ENCODE measurements around the gene ZNF487. TPM values are rescaled to one million over a fixed set of nuclear protein-coding genes. Genes with fewer than 3 reads are reported as not detected.

ZNF487 gene
- 2.0 and 3.5 TPM in 2 replicates for total RNA-seq (ENCODE audit: low replicate concordance)

DNA sequence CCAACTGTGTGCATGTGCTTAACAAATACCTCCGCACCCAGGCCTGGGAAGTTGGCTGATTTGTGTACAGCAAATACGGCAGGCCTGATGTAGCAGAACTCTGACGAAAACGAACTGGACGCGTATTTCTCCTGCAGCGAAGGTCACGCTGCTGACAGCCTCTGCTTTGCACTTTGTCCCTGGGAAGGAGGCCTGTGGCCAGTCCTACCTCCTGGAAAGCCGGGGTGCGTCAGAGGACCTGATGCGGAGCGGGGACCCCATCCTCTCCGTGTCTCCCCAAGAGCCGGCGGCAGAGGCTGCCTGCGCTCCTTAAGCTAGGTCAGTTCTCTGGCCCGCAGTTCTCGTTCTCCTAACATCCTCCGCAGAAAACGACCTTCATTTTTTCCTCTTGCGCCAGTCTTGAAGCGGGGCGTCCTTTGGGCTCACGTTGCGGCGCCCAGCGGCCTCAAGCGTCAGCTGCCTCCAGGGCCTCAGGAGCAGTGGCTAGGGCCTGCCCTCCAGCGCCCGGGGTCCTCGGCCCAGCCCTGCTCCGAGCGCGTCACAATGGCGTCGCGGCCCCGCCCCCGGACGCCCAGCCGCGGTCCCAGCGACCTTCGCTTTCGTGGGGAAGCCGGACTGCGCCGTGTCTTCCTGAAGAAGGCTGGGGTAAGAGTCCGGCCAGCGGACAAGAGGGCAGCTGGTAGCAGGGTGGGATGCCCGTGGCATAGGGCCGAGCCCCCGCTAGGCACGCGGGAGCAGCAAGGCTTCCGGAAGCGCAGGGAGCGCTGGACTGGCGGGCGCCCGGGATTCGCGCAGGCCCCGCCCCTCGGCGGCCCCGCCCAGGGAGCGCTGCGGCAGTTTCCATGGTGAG, at the start of gene ZNF487:
Gene ZNF487, plus strand, starts transcription at position 821 of the 850 bp plus-strand sequence. CDS start 38,703 bp downstream, outside the sequence.
- H3K4me2 ChIP-seq: peak within 1 kb of the TSS; percentile 91
- TF ChIP-seq EZH2phosphoT487 (IDR thresholded peaks at IDR 0.05) (no peak), CTCF (IDR thresholded peaks at IDR 0.05) (peak; percentile 27)
- no peaks in the 10 kb centered on the region for H3K4me1 ChIP-seq
- Mint-ChIP-seq H3K36me3 (peaks cover 9% of the 10 kb centered on the region), H3K27me3 (ENCODE audit: insufficient read depth, low read depth) (no peaks in the 10 kb centered on the region), H3K9me3 (peaks cover 3% of the 10 kb centered on the region), H3K4me3 (peak within 1 kb of the TSS; percentile 97), H3K4me1 (peaks cover 13% of the 10 kb centered on the region), H3K27ac (peak within 1 kb of the TSS; percentile 99)
- peaks cover 3% of the 10 kb centered on the region for H3F3A ChIP-seq (ENCODE audit: low read depth)
- no peak within 1 kb of the TSS for H3K9ac ChIP-seq
- no peaks in the 10 kb centered on the region for H4K20me1 ChIP-seq (ENCODE audit: low read depth)
- peak within 1 kb of the TSS; percentile 82 for H3K27ac ChIP-seq
- H3K79me2 ChIP-seq (ENCODE audit: low read depth): peaks cover 4% of the 10 kb centered on the region
- no peaks in the 10 kb centered on the region for H3K9me3 ChIP-seq (ENCODE audit: low read depth)
- peak within 1 kb of the TSS; percentile 75 for H3K4me3 ChIP-seq
- peaks cover 9% of the 10 kb centered on the region for H3K27me3 ChIP-seq
- no peaks in the 10 kb centered on the region for H3K36me3 ChIP-seq
- peak within 1 kb of the TSS; percentile 99 for H2AFZ ChIP-seq (replicated peaks)
- peak; percentile 94 for DNase-seq (ENCODE audit: low spot score)

GRCh38 chr10:43387678-43388032, 49.3 kb upstream of the ZNF487 start:
- no peak overlapping the region for H3K27ac Mint-ChIP-seq
- TF ChIP-seq CTCF (IDR thresholded peaks at IDR 0.05): no peak
- H3K4me2 ChIP-seq: no peak overlapping the region
- DNase-seq (ENCODE audit: low spot score): no peak
- H3K9me3 Mint-ChIP-seq: peaks cover 2% of the 10 kb centered on the region
- no peak overlapping the region for H3K4me3 ChIP-seq
- H2AFZ ChIP-seq (replicated peaks): no peak overlapping the region
- H3K36me3 Mint-ChIP-seq: peaks cover 39% of the 10 kb centered on the region
- H3K9me3 ChIP-seq (ENCODE audit: low read depth): no peaks in the 10 kb centered on the region
- H3K4me1 Mint-ChIP-seq: peaks cover 7% of the 10 kb centered on the region
- peaks cover 70% of the 10 kb centered on the region for H3F3A ChIP-seq (ENCODE audit: low read depth)
- peaks cover 15% of the 10 kb centered on the region for H3K36me3 ChIP-seq
- no peak overlapping the region for H3K4me3 Mint-ChIP-seq
- H3K79me2 ChIP-seq (ENCODE audit: low read depth): peaks cover 50% of the 10 kb centered on the region
- H4K20me1 ChIP-seq (ENCODE audit: low read depth): peaks cover 87% of the 10 kb centered on the region
- peaks cover 4% of the 10 kb centered on the region for H3K27me3 Mint-ChIP-seq (ENCODE audit: insufficient read depth, low read depth)
- H3K27ac ChIP-seq: no peak overlapping the region
- no peak overlapping the region for H3K9ac ChIP-seq
- H3K27me3 ChIP-seq: no peaks in the 10 kb centered on the region
- no peaks in the 10 kb centered on the region for H3K4me1 ChIP-seq

GRCh38 chr10:43389867-43390266, 47.0 kb upstream of the ZNF487 start:
- H3K36me3 ChIP-seq: peaks cover 32% of the 10 kb centered on the region
- no peaks in the 10 kb centered on the region for H3K27me3 ChIP-seq
- H3K4me1 Mint-ChIP-seq: peaks cover 13% of the 10 kb centered on the region
- H3K27me3 Mint-ChIP-seq (ENCODE audit: insufficient read depth, low read depth): peaks cover 4% of the 10 kb centered on the region
- peaks cover 100% of the 10 kb centered on the region for H4K20me1 ChIP-seq (ENCODE audit: low read depth)
- H3K9ac ChIP-seq: no peak overlapping the region
- TF ChIP-seq CTCF (IDR thresholded peaks at IDR 0.05): no peak
- peaks cover 72% of the 10 kb centered on the region for H3K79me2 ChIP-seq (ENCODE audit: low read depth)
- H3K27ac Mint-ChIP-seq: no peak overlapping the region
- H3K4me2 ChIP-seq: no peak overlapping the region
- peaks cover 67% of the 10 kb centered on the region for H3F3A ChIP-seq (ENCODE audit: low read depth)
- H3K9me3 Mint-ChIP-seq: peaks cover 2% of the 10 kb centered on the region
- H3K27ac ChIP-seq: no peak overlapping the region
- no peaks in the 10 kb centered on the region for H3K9me3 ChIP-seq (ENCODE audit: low read depth)
- DNase-seq (ENCODE audit: low spot score): no peak
- H3K4me1 ChIP-seq: peaks cover 10% of the 10 kb centered on the region
- no peak overlapping the region for H3K4me3 ChIP-seq
- no peak overlapping the region for H2AFZ ChIP-seq (replicated peaks)
- H3K36me3 Mint-ChIP-seq: peaks cover 52% of the 10 kb centered on the region
- H3K4me3 Mint-ChIP-seq: no peak overlapping the region

Data from neural progenitor cell (in vitro differentiated cells).